Measurements from ENCODE around the gene NUDT8. TPM values are rescaled to one million over a fixed set of nuclear protein-coding genes. Genes with fewer than 3 reads are reported as not detected.

NUDT8 gene
- total and polyA plus RNA-seq, 9 of the 15 experiments (the other 6 are each of a cell fraction or from before 2014, with no cell fraction given): 0.23 to 27.8 (median 5.0) TPM

- TF ChIP-seq MEF2A (IDR thresholded peaks at IDR 0.05; ENCODE audit: control insufficient read depth, low read depth, low read length) (no peak), ZNF282 (CRISPR knock-in tag; IDR thresholded peaks at IDR 0.05) (no peak), DIDO1 (tag; IDR thresholded peaks at IDR 0.05; ENCODE audit: low read depth) (no peak), KLF13 (tag; IDR thresholded peaks at IDR 0.05; ENCODE audit: borderline replicate concordance, low read depth) (peak; percentile 64), SNAPC5 (CRISPR knock-in tag; IDR thresholded peaks at IDR 0.05) (no peak), OTX1 (CRISPR knock-in tag; IDR thresholded peaks at IDR 0.05) (no peak), RUNX1 (IDR thresholded peaks at IDR 0.05; ENCODE audit: low read depth) (no peak), NFE2L1 (tag; IDR thresholded peaks at IDR 0.05; ENCODE audit: borderline replicate concordance, low read depth) (no peak), ZNF239 (CRISPR knock-in tag; IDR thresholded peaks at IDR 0.05) (no peak), MBD1 (CRISPR knock-in tag; IDR thresholded peaks at IDR 0.05) (no peak), BRF2 (IDR thresholded peaks at IDR 0.05; ENCODE audit: borderline replicate concordance, insufficient read depth, insufficient read length) (no peak), ZNF280B (CRISPR knock-in tag; IDR thresholded peaks at IDR 0.05) (no peak), FOXJ2 (tag; IDR thresholded peaks at IDR 0.05) (no peak), ARID3B (CRISPR knock-in tag; IDR thresholded peaks at IDR 0.05; ENCODE audit: borderline replicate concordance) (no peak), RBM17 (IDR thresholded peaks at IDR 0.05; ENCODE audit: borderline replicate concordance, low read depth, low read length) (no peak), MAFK (IDR thresholded peaks at IDR 0.05; ENCODE audit: low read length) (no peak), NR0B1 (IDR thresholded peaks at IDR 0.05; ENCODE audit: partially characterized antibody) (no peak), MLLT1 (IDR thresholded peaks at IDR 0.05) (no peak)
Observed at GRCh38 chr11:67630228-67630942, 648 bp upstream of the NUDT8 start (continued).

All from K562 (cell line).